ENCODE data around the gene RBM20. TPM values are rescaled to one million over a fixed set of nuclear protein-coding genes. Genes with fewer than 3 reads are reported as not detected.
A peak's percentile ranks its signal among the peaks of the same experiment; 100 is the strongest.

Gene RBM20
- total RNA-seq, 4 donors from 2014 or later = 7.4 to 18.4 (median 10.2) TPM

DNA sequence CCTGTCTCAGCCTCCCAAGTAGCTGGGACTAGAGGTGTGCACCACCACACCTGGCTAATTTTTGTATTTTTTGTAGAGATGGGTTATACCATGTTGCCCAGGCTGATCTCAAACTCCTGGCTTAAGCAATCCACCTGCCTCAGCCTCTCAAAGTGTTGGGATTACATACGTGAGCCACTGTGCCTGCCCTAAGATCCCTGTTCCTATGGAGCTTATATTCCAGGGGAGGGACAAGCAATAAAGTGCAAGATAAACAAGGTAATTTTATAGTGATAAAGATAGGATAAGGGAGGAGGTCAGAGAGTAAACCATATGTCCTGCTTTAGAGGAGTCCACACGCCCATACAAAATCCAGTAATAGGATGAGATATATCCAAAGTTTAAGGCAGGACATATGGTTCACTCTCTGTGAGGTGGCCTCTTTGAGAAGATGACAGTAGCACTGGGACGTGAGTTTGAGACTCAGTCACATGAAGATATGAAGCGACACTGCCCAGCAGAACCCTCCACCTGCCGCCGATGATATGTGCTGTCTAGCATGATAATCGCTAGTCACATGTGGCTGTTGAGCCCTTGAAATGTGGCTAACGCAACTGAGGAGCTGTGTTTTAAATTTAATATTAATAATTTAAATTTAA, 114.1 kb downstream of the RBM20 start:
- in situ Hi-C loops (cut with MboI; ENCODE audit: low sequenced_read_pairs in 4 of 4) (no loop called here), intact Hi-C loops (cut with DNase I; ENCODE audit: low total_unique reads) (no loop called here)
- H3K4me1 ChIP-seq = peaks cover 36 to 58% of the 10 kb centered on the region in 2 donors
- H3K36me3 ChIP-seq = no peaks in the 10 kb centered on the region
- no peaks in the 10 kb centered on the region for H3K27me3 ChIP-seq
- ATAC-seq = no peak
- TF ChIP-seq, protein P1, sequence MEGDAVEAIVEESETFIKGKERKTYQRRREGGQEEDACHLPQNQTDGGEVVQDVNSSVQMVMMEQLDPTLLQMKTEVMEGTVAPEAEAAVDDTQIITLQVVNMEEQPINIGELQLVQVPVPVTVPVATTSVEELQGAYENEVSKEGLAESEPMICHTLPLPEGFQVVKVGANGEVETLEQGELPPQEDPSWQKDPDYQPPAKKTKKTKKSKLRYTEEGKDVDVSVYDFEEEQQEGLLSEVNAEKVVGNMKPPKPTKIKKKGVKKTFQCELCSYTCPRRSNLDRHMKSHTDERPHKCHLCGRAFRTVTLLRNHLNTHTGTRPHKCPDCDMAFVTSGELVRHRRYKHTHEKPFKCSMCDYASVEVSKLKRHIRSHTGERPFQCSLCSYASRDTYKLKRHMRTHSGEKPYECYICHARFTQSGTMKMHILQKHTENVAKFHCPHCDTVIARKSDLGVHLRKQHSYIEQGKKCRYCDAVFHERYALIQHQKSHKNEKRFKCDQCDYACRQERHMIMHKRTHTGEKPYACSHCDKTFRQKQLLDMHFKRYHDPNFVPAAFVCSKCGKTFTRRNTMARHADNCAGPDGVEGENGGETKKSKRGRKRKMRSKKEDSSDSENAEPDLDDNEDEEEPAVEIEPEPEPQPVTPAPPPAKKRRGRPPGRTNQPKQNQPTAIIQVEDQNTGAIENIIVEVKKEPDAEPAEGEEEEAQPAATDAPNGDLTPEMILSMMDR (IDR thresholded peaks at IDR 0.05 in 4 of 5, conservative IDR thresholded peaks at IDR 0.05 in 1 of 5) = no peak
- no peak for TF ChIP-seq POLR2A (IDR thresholded peaks at IDR 0.05)
- H3K9me3 ChIP-seq = no peaks in the 10 kb centered on the region
- DNase-seq = no peak
- H3K27ac ChIP-seq = peak overlapping the region; percentile 9 to 65 (median 58)
- no peak overlapping the region for H3K4me3 ChIP-seq

DNA sequence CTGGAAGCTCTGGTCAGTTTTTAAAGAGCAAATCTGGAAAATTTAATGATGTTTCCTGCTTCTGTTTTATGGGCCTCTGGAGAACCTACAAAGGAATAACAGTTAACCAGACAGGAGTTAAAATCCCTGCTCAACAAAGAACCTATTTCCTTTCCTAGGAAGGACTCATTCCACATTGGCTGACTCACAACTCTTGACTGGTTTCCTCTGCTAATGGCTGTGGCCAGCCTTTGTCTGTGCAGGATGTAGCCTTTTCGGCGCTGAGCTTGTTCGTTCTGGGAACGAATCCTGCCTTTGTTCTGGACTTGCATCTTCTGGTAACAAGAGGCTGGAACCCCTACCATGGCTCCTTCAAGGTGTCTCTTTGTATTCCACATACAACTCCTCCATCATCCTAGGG, 114.8 kb downstream of the RBM20 start:
- Histone ChIP-seq H3K27me3 (no peaks in the 10 kb centered on the region), H3K4me1 (peaks cover 42 to 64% of the 10 kb centered on the region in 2 donors), H3K4me3 (no peak overlapping the region), H3K27ac (peak overlapping the region; percentile 54 to 65 (median 59)), H3K9me3 (no peaks in the 10 kb centered on the region), H3K36me3 (no peaks in the 10 kb centered on the region)
- no peak for TF ChIP-seq POLR2A (IDR thresholded peaks at IDR 0.05)
- TF ChIP-seq, protein P1 (IDR thresholded peaks at IDR 0.05 in 4 of 5, conservative IDR thresholded peaks at IDR 0.05 in 1 of 5) = no peak
- ATAC-seq = peak in 1 of 2 donors; percentile 35
- in situ Hi-C loops (cut with MboI; ENCODE audit: low sequenced_read_pairs in 4 of 4) (no loop called here), intact Hi-C loops (cut with DNase I; ENCODE audit: low total_unique reads) (no loop called here)
- no peak for DNase-seq

DNA sequence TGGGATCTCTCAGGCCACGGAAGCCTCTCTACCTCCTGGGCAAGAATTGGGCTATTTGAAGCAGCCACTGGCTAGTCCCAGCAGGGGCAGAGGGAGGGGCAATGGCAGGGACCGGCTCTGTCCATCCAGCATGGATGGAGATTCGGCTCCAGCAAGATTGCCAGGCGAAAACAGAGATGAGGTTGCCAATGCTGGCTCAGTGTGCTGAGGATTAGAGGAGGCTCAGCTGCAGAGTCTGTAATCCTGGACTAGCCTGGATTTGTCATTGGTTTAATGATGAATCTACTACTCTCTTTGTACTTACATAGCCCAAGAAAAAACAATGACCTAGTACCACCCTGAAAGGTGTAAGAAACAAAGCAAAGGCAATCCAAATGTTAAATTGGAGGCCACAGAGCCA, 115.4 kb downstream of the RBM20 start:
- Histone ChIP-seq H3K27ac (peak overlapping the region; percentile 45 to 62 (median 55)), H3K36me3 (no peaks in the 10 kb centered on the region), H3K4me1 (peaks cover 46 to 66% of the 10 kb centered on the region in 2 donors), H3K9me3 (no peaks in the 10 kb centered on the region), H3K4me3 (no peak overlapping the region), H3K27me3 (no peaks in the 10 kb centered on the region)
- no peak for DNase-seq
- intact Hi-C loops (cut with DNase I; ENCODE audit: low total_unique reads) = no loop called here
- in situ Hi-C loops (cut with MboI; ENCODE audit: low sequenced_read_pairs in 4 of 4) = no loop called here
- no peak for ATAC-seq
- TF ChIP-seq, protein P1 (IDR thresholded peaks at IDR 0.05 in 4 of 5, conservative IDR thresholded peaks at IDR 0.05 in 1 of 5) = no peak
- TF ChIP-seq POLR2A (IDR thresholded peaks at IDR 0.05) = no peak

DNA sequence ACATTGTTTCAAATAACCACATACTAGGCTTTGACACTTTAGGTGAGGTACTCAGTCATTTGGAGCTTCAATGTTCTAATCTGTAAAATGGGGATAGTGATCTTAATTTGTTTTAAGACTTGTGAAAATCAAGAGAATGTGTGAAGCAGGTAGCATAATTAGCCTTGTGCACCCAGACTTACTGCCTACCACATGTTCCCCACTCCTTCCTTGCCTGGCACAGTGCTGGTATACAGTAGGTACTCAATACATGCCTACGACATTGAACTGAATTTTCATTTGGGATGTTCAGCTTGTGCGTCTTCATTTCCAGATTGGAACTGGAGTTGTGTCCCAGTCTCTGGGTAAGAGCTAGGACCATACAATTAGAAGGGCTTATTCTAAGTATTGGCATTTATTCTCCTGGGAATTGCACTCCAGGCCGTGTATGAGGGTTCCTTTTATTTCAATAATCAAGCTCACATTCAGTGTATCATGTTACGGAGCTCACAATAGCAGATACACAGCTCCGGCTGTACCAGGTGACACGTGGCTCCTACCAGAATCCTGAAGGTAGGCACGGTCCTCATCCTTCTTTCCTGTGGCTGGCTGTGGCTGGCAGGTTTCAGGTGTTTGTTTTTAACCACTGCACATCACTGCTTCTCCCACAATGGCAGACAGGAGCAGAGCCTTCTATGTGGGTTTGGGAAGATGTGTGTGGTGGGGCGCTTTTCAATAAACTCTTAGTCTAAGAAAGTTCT, 118.1 kb downstream of the RBM20 start:
- no peaks in the 10 kb centered on the region for H3K9me3 ChIP-seq
- no peaks in the 10 kb centered on the region for H3K27me3 ChIP-seq
- no peaks in the 10 kb centered on the region for H3K36me3 ChIP-seq
- peak in 1 of 2 donors; percentile 14 for ATAC-seq
- H3K27ac ChIP-seq = peak overlapping the region; percentile 82 to 88 (median 85)
- no peak overlapping the region for H3K4me3 ChIP-seq
- in situ Hi-C loops (cut with MboI; ENCODE audit: low sequenced_read_pairs in 4 of 4) (no loop called here), intact Hi-C loops (cut with DNase I; ENCODE audit: low total_unique reads) (no loop called here)
- peaks cover 42 to 50% of the 10 kb centered on the region in 2 donors for H3K4me1 ChIP-seq
- no peak for TF ChIP-seq POLR2A (IDR thresholded peaks at IDR 0.05)
- TF ChIP-seq, protein P1 (IDR thresholded peaks at IDR 0.05 in 4 of 5, conservative IDR thresholded peaks at IDR 0.05 in 1 of 5) = no peak
- no peak for DNase-seq
